Stimulated activated CD4-positive, alpha-beta T cell treated with anti-CD3 and anti-CD28 coated beads, Interleukin-4, amount 100 ng/mL, for 4 hours (primary cell): Measurements from ENCODE around the gene TUNAR.
A peak's percentile ranks its signal among the peaks of the same experiment; 100 is the strongest.

ENCODE experiments used
- DNase-seq, 2 experiments: peaks; one replicate each; pipeline ENCODE4 v3.0.0-alpha.2; 2020

TUNAR gene

DNA sequence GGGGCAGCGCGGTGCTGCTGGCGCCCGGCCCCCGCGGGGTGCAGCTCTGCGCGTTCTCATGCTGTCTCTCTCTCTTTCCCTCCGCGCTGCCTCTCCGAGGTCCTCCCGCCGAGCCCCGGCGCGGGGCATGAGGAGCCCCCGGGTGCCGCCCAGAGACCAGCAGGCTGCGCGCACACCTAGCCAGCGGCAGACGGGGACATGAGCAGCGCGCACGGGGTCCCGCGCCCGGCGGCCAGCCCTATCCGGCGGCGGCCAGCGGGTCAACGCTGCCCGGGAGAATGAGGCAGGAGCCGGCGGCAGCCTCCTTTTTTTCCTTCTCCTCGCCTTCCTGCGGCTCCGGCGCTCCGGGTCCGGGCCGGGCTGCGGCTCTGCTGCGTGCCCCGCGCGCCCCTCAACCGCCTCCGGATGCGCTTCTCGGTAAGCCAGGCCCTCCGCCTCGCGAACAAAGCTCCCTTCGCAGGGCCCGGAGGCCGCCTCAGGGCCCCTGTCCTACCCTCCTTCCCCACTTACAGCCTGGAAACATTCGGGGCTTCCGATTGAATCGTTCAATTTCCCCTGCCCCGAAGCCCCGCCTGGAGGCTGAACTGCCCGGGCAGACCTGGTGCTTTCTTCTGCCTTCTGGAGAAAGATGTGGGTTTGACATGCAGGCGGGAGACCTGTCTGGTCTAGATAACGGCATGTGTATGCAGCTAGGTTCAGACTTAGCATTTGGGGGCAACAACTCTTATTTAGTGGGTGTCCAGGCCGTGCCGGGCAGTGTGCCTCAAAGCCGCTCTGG is at the start of gene TUNAR:
TUNAR (plus strand) TSS at position 72 of the 778 bp plus-strand sequence.
- DNase-seq: no peak

DNA sequence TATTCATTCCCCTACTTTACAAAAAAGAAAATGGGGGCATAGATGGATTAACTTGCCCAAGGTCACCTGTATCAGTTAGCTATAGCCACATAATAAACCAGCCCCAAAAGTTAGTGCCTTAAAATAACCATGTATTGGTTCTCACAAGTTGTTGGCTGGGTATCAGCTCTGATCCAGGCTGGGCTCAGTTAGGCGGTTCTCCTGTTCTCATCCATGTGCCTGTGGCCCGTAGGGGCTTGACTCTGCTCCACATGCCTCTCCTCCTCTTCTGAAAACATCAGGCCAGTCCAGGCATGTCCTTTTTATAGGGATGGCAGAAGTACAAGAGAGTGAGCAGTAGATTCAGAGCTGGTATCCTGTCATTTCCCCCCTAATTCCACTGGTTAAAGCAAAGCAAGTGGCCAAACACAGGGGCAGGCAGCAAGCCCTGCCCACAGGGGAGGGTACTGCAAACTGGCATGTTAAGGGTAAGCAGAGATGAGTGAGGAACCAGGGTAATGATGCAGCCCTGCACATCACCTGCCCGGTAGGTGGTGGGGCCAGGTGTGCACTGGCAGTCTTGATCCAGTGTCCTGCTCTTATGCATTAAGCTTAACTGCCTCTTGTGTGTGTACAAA is 47.9 kb upstream of the TUNAR start:
- DNase-seq: no peak

DNA sequence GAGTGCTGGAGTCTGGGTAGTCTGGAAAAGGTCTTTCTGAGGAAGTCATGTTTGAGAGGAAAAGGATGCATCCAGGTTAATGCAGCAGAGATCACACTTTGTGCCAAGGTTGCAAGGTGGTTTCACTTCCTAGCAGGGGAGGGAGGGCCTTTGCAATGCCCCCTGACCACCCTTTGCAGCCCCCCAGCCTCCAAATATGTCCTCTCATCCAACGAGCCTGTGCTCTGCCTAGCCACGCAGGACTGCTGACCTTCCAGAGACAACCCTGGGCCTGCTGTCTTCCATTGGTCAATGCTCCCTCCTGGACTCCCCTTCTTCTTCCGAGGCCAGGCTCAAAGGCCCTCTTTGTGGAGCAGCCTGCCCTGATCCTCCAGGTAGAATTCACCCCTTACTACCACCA is 47.3 kb upstream of the TUNAR start:
- DNase-seq: no peak

DNA sequence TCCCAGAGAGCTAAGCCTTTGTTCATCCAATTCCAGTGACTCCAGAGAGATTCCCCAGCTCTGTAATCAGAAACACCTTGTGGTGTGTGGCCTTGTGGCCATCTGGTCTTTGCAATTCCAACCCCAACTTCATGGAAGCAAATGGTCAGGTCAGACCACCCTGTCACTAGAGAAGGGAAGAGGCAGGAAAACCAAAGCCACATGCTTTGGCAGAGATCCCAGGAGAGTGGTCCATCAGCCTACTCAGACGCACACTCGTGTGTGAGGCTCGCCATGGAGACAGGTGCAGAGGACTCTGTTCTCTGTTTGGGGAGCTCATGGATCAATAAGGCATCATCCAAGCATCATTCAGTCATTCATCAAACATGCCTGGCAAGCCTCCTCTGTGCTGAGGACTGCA is 46.2 kb upstream of the TUNAR start:
- no peak for DNase-seq

DNA sequence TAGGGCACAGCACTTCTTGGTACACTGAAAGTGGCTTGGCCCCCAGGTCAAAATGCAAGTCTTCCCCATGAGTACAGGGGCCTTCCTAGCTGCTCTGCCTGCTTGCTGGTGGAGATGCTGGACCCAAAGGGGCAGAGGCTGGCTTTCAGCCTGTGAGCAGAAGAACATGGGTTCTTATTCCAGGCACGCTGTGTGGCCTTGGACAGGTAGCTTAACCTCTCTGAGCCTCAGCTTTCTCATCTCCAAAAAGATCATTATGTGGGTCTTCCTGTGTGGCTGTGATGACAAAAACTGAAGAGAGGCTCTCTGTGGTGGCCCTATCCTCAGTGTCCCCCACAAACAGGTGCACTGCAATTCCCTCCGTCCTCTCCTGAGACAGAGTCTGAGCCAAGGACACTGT is 45.6 kb upstream of the TUNAR start:
- DNase-seq: no peak

DNA sequence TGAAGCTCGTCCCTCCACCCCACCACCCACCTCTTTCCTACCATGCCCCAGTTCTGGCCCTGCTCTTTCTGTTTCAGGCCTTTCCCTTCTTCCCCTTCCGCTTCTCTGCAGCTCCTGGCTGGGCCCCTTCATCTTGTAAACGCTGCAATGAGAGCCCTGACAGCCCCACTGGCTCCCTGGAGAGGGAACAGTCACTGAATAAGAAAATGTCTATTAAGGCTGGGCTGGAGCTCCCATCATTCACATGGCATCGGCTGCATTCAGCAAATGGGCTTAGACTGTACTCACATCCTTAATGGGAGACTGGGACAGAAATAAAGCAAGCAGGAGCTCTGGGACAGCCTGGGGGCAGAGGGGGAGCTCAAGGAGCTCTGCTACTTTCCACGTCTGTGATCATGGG is 45.2 kb upstream of the TUNAR start:
- no peak for DNase-seq

DNA sequence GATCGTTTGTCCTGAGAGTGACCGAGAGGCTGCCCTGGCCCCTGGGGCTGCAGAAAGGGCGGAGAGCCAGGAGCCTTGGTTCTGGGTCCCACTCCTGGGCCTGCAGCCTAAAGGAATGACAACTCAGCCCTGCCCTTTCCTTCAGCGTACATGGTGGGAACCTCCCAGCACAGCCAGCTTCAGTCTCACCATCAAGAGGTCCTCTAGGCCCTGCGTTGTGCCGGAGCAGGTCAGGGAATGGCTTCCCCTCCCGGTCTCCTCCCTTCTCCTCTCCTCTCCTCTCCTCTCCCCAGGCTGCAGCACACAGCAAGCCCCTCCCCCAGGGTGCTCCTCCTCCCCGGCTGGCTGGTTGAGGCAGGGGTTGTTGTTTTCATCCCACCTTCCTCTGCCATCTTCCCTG is 44.6 kb upstream of the TUNAR start:
- no peak for DNase-seq

DNA sequence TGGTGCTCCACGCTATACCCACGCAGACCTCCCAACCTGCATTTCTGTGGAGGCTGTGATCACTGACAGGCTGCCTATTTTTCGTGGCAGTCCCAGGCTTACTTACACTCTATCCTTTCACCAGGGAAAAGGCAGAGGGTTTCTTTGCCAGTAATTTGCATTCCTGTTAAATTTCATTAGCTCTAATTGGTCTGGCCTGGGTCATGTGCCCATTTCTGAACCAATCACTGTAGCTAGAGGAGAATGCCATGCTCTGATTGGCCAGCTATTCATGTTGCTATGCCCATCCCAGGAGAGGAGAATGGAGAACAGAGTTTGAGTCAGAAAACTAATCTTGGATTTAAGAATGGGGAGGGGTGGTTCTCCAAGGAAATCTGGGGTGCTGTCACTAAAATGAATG is 43.2 kb upstream of the TUNAR start:
- DNase-seq: no peak

DNA sequence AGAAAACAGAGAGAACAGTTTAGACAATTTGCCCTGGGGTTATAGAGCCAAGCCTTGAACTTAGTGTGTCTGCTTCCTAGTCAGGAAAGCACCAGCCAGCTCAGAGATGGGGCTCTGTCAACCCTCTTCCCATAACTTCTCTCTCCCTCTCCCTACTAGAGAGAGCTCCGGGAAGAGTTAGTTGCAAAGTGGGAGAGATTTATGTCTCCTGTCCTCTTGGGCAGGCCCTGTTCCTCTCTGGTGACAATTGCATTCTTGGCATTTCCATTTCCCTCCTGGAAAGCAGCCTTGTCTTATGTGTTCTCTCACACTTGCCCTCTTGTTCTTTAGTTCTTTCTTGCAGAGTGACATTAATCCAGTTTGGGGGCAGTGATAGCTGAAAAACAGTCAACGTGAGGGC is 42.1 kb upstream of the TUNAR start:
- no peak for DNase-seq

DNA sequence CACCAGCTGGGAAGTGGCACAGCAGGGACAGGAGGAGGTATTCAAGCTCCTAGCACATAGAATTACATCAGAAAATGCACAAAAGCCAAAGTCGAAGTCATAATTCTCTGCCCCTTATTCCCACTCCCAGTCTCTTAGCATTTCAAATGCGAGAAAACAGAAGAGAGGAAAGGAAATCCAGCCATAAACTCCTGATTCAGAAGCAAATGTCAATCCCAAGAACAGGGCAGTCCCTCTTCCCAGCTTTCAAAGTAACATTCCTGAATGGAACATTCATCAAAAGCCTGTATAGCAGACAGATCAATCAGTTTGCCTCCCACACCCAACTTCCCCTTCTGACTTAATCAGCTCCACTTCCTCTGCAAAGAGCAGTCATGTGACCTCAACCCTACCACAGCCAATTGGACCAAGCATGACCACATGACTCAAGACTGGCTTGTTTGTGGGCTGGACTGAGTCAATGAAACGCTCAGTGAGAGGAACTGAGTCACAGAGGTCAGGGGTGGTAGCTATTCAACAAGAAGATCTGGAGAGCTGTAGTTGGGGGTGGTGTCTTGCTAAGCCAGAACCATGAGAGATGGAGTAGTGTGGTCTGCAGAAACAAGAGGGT is 41.4 kb upstream of the TUNAR start:
- DNase-seq: peak in 1 of 2 experiments; percentile 3

DNA sequence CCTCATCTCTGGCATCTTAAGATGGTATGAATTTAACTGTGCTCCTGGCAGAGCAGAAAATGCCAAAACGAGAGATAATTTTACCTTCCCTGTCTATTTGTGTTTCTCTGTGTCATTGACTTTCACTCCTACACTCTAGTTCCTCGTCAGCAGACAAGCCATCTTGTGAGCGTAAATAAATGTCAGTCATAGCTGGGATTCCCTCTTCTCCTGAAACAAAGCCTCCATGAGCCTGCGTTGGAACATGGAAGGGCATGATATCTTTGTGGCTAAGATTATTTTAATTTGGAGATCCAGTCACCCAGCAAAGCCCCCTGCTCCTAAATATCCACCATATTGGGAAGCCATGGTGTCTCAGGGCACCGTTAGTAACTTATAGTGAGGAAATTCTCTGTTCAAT is 37.8 kb upstream of the TUNAR start:
- DNase-seq: no peak

DNA sequence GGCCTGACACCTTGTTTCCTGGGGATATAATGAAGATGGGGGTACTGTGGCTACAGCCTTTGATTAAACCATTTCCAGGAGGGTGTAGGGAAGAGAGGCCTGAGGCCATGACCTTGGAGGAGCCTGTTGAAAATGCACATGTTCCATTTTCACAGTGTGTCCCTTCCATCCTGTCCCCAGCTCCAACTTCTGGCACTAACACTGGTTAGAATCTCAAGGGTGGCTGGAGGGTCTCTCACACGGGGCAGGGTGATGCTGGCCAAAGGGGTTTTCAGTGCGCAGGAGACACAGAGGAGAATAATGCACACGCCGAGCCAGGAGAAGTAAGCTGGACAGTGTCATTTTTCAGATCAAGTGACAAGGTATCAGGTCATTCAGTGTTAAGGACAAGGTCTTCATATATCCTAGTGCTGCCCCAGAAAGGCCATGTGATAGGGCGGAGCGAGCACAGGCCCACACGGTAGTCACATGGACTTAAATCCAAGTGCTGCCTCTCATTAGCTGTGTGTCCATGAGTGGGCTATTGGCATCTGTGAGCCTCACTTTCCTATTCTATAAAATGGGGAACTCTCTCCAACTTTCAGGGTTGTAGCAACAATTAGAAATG is 36.4 kb upstream of the TUNAR start:
- no peak for DNase-seq

DNA sequence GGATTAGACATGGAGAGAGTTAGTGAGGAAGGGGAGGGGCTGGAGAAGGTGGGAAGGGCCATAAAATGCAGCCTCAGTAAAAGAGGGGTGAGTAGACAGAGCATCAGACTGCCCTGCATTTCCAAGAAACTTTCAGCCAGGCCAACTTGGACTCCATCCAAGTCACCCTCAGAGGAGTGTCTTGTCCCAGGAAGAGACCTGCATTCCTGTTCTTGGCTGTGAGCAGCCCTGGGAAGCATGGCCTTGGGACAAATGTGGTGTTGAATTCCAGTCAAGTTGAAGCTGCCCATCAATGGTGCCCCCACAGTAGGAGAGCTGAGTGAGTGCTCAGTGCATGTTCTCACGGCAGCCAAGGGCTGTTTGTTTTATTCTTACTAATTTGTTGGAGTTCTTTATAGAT is 35.0 kb upstream of the TUNAR start:
- DNase-seq: no peak

DNA sequence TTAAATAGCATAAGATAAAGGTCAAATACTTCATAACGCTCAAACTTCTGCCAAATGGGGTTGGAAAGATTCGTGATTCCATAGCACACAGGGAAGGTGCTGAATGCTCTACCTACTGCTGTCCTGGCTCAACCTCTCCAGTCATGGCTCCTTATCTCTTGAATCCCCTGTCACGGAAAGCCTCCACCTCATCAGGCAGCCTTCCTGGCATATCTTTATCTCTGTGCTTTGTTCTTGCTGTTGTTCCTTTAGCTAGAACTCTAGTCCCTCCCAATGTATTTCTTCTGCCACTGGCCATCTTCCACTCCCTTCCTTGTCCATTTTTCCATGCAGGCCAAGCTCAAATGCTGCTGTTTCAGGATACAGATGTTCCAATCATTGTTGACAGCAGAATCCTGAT is 26.9 kb upstream of the TUNAR start:
- no peak for DNase-seq

DNA sequence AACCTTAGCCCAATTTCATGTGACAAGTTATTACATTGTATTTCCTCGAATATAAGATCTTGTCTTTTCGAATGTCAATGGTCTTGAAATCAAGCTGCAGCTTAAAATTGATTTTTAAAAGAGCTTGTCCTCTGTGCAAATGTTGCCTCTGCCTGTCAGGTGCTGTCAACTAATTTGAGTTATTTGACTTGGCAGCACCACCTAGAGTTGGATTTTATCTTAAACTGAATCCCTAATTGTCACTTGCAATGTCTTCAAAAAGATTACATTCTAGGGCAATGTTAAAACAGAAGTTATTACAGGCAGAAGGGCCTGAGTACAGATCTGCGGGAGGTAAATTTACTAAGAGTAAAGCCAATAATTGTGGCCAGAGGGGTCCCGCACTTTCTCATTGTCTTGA is 26.2 kb upstream of the TUNAR start:
- DNase-seq: no peak

DNA sequence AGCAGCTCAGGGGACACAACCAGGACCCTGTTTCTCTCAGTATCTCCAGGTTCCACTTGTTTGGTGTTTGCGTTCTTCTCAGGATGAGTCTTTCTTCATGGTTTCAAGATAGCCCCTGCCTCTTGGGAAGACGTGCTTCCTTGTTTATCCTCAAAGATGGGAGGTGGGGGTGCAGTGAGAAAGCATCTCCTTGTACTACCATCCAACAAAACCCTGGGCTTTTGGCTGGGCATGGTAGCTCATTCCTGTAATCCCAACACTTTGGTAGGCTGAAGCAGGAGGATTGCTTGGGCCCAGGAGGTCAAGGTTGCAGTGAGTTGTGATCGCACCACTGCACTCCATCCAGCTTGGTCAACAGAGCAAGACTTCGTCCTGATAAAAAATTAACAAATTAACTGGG is 21.0 kb upstream of the TUNAR start:
- DNase-seq: no peak

DNA sequence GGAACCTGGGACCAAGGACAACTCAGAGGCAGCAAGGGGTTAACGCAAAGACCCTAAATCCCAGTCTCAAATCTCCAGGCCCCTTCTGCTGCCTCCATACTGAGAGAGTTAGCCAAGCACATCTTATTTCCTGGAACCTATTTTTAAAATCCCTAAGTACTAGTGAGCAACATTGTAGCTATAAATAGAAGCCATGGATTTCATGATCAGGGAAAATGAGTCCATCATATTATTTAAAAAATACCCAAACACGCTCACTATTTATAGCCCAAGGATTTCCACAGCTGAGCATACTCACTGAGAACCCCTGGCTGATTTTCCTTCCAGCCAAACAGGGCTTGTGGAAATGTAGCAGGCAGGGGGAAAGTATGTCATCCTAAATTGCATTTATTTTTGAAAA is 19.4 kb upstream of the TUNAR start:
- DNase-seq: no peak

DNA sequence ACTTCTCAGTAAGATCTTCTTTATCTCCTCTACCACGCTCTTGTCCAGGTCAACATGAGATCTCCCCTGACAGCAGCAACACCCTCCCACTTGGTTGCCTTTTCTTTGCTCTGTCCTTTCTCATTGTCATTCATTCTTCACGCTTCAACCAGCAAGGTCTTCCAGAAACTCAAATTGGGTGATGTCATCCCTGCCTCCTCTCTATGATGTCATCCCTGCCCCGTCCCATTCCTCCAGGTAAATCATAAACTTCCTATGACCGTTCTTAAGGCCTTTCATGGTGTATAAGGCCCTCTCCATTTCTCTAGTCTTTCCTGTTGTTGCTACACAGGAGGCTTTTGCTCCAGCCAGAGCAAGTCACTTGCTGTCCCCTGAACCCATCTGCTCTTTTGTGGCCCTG is 17.7 kb upstream of the TUNAR start:
- DNase-seq: no peak

DNA sequence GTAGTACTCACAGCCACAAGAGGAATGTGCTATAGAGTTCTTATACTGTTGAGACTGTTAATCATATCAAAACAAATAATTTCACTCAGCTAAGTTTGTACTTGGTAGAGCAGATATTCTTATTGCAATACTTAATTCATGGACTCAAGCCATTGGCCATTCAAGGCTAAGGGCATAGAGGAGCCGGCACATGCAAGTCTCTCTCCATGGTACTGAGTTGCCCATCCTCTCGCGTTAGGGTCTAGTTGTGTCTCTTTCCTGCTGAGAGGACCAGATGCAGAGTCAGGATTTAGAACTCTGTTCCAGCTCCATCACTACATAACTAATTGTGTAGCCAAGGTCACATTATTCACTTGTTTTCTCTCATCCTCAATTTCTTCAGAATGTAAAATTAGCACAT is 14.4 kb upstream of the TUNAR start:
- DNase-seq: no peak

DNA sequence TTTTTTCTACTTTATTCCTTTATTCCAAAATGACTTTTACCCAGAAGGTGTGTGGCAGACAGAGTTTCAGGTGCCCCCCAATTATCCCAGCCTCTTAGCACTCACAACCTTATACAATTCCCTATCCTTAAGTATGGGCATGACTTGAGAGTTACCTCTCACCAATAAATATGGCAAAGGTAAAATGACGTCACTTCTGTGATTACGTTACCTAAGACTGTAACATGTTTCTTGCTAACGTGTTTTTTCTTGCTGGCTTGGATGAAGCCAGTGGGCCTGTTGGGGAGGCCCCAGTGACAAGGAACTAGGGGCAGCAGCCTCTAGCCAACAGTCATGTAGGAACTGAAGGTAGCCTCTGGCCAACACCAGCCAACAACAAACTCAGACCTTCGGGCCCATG is 13.3 kb upstream of the TUNAR start:
- DNase-seq: no peak

DNA sequence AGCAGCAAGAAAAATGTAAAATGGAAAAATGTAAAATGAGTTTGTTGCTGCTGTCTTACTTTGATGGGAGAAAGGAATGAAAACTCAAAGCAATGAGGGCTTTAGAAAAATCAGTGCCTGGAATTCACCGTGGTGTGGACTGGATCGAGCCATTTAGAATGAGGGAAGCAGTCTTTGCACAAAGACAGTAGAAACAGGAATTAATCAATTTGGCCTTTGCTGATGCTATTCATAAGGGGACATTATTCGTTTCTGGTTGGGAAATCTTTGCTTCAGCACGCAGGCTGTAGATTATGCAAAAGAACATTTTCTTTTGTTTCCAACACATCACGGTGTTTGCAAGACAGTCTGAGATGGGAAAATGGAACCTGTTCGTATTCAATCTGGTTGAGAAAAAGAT is 6.9 kb upstream of the TUNAR start:
- no peak for DNase-seq

DNA sequence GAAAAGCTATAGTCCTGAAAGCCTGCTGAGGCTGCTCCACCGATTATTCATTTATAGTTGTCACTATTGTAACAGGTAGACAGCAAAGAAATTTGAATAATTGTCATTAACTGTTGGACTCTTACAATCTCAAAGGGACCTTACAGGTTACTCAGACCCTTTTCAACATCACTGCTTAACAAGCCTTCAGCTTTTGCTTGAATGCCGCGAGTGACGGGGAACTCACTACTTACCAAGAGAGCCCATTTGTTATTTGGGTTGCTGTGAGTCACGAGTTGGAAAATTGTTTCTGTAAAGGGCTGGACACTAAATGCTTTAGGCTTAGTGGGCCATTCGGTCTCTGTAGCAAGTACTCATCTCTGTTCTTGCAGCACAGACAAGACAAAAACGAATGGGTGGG is 5.9 kb upstream of the TUNAR start:
- DNase-seq: no peak

DNA sequence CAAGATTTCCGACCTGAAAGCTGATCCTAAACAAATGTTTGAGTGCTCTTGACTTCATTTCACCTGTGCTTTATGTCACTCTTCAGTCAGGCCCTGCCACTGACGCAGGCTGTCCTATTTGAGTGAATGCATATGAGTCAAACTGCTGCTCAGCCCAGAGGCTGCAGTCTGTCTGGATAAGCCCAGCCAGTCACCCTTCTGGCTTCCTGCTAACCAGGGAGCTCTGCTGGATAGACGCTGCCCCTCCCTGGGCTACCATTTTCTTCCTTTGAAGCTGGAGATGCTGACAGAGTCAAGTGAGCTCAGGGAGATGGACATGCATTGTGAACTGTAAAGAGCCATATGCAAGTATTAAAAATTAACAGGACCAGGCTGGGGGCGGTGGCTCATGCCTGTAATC is 5.1 kb upstream of the TUNAR start:
- no peak for DNase-seq

DNA sequence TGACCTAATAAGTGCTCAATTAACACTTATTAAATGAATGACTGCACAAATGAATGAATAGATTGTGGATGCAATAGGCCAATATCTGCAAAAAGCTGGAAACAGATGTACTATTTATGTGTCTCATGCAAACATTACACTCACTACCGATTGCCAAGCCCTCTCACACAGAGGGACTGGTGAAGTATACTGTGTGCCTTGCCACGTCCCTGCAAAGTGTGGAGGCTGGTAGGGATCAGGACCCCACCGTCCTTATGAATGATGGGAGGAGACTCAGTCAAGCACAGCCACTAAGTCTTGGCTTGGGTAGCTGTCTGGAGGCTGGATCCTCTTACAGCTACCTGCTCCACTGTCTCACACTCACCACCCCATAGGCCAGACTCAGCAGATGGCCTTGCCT is 3.9 kb upstream of the TUNAR start:
- DNase-seq: no peak
